Activated naive CD4-positive, alpha-beta T cell treated with anti-CD3 and anti-CD28 coated beads, Interleukin-2, amount 50 U/mL, for 72 hours (primary cell): ENCODE data around the gene KCTD21. TPM values are rescaled to one million over a fixed set of nuclear protein-coding genes. Genes with fewer than 3 reads are reported as not detected.
"Not testable (repeated sequence)": the region's sequence is repeated elsewhere in the genome, so short reads cannot be mapped to it uniquely, and the experiment has no call there.

Source experiments
- ATAC-seq, 2 donors: fragments of 150-1000 bp; cut with Tn5 transposase; 2 replicates each; pipeline ENCODE4 v1.10.0; 2021; ENCODE audit warnings: mild to moderate bottlenecking in 2 of 2, moderate library complexity in 2 of 2
- DNase-seq, 2 donors: peaks; one replicate each; pipeline ENCODE4 v3.0.0; 2021 to 2022; ENCODE audit warnings: low spot score in 2 of 2
- H3K27ac Mint-ChIP-seq, 2 donors: one replicate each; pipeline ENCODE4 v1.8.0; 2022; ENCODE audit warnings: mild to moderate bottlenecking in 2 of 2, mixed read lengths in 2 of 2
- H3K36me3 Mint-ChIP-seq, 2 donors: one replicate each; pipeline ENCODE4 v1.8.0; 2022; ENCODE audit warnings: mixed read lengths in 2 of 2
- H3K9me3 Mint-ChIP-seq, 2 donors: one replicate each; pipeline ENCODE4 v1.8.0; 2022; ENCODE audit warnings: mixed read lengths in 2 of 2
- total RNA-seq, 2 donors: library from RNA; stranded (reverse); gene quantifications; one replicate each; pipeline ENCODE4 v1.2.3, GENCODE V29; 2022

KCTD21 gene
- total RNA-seq, 2 donors from 2014 or later, result 6.6 to 12.2 TPM

- ATAC-seq, result no peak
Observed at GRCh38 chr11:78193806-78194205, 5.4 kb upstream of the KCTD21 start.

DNA sequence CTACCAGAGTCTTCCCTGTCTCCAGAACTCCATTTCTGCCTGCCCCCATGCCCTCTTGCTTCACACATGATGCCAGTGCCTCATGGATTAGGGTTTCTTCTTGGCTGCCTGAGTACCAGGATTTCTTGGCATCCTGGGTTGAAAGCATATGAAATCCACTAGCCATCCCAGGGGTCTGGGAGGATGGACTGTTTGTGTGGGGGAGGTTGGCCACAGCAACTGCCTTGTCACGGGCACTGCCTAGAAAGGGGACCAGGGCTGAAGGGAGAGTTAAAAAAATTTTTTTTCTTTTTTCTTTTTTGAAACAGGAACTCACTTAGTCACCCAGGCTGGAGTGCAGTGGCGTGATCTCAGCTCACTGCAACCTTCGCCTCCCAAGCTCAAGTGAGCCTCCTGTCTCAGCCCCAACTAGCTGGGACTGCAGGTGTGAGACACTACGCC lies 4.5 kb upstream of the KCTD21 start:
- ATAC-seq, result peak in 1 of 2 donors; percentile 7
- Mint-ChIP-seq H3K9me3 (no peaks in the 10 kb centered on the region), H3K27ac (peak overlapping the region; percentile 52 to 78), H3K36me3 (peaks cover 17 to 28% of the 10 kb centered on the region in 2 donors)
- DNase-seq, result no peak

More at GRCh38 chr11:78193806-78194205, 5.4 kb upstream of the KCTD21 start:
- Mint-ChIP-seq H3K27ac (peak overlapping the region in 1 of 2 donors; percentile 52), H3K9me3 (no peaks in the 10 kb centered on the region), H3K36me3 (peaks cover 14 to 28% of the 10 kb centered on the region in 2 donors)
- DNase-seq, result no peak

DNA sequence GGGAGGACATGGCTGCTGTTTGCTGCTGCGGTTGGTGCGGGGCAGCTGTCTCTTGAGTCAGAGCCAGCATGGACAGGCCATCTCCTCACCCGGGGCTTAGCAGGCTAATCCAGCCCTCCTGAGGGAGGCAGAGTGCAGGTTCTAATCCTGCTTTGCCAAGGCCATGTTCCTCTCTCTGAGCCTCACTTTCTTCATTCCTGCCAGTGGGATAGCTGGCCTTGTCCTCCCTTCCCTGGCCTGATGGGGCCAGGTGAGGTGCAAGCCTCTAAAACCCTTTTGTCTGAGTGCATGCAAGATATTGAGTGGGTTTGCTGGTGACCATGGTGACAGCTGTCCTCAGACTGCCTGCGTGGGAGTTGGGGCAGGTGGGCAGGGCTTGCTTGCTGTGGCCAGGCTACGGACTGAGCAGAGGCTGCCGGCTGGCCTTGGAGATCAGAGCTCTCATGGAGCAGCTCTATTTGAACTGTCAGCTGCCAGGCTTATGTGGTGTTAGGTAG lies 3.8 kb upstream of the KCTD21 start:
- ATAC-seq, result no peak

DNA sequence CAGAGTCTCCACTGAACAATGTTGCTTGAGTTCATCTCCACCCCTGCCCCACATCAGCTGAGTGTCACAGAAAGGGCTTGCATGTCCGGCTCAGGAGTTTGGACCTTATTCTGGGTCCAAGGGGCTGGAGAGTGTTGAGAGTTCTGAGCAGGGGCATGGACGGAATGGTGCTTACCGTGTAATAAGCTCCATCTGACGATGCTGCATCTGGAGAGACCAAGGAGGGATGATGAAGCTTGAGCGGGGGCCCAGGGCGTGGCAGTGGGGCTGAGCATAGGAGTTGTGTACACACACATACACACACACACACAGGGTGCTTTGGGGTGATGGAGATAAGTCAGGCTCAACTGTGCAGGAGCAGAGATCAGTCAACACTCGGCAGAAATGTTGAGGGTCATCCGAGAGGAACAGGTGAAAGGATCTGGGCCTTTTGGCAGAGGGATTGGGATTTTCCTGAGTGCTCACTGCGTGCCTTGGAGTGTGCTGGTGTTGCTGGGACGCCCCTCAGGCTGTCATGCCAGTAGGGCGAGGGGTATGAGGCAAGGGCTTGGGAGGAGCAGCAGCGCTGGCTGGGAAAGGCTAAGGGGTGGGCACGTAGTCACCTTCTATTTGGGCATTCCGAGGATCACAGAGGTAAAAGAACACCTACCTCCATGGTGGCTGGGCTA lies 2.6 kb upstream of the KCTD21 start:
- DNase-seq, result no peak

More for the DNA sequence above, 3.8 kb upstream of the KCTD21 start:
- Mint-ChIP-seq H3K9me3 (no peaks in the 10 kb centered on the region), H3K36me3 (peaks cover 23 to 32% of the 10 kb centered on the region in 2 donors), H3K27ac (peak overlapping the region in 1 of 2 donors; percentile 52)
- DNase-seq, result no peak

DNA sequence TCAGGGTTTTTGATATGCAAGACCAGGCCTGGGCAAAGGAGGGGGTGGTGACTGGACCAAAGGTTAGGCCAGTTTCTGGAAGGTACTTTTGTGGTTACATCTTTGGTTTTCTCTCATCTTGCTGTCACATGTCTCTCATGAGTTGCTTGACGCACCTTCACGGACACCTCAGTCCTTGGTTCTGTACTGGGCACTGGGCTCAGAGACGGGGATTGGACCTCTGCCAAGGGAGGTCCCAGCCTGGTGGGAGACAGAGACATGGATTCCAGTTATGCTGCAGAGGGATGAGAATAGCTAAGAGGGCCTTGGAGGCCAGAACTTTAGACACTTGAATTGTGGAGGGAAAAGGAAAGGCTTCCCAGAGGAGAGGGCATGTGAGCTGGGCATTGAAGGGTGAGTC lies 1.9 kb upstream of the KCTD21 start:
- DNase-seq (no peak), ATAC-seq (no peak)
- Mint-ChIP-seq H3K36me3 (peaks cover 30% of the 10 kb centered on the region in 2 donors), H3K9me3 (no peaks in the 10 kb centered on the region), H3K27ac (no peak overlapping the region)

More for the DNA sequence above, 2.6 kb upstream of the KCTD21 start:
- no peak overlapping the region for H3K27ac Mint-ChIP-seq
- ATAC-seq, result no peak
- H3K36me3 Mint-ChIP-seq, result peaks cover 30% of the 10 kb centered on the region in 2 donors
- no peaks in the 10 kb centered on the region for H3K9me3 Mint-ChIP-seq

GRCh38 chr11:78189851-78190250 lies 1.4 kb upstream of the KCTD21 start:
- Mint-ChIP-seq H3K27ac (peak overlapping the region; percentile 94 to 97), H3K9me3 (no peaks in the 10 kb centered on the region), H3K36me3 (peaks cover 30% of the 10 kb centered on the region in 2 donors)
- DNase-seq, result no peak
- ATAC-seq, result no peak

- Mint-ChIP-seq H3K9me3 (no peaks in the 10 kb centered on the region), H3K36me3 (peaks cover 30% of the 10 kb centered on the region in 2 donors), H3K27ac (peak overlapping the region; percentile 94 to 97)
- ATAC-seq (no peak), DNase-seq (no peak)
Observed at GRCh38 chr11:78189174-78189724, 823 bp upstream of the KCTD21 start.

GRCh38 chr11:78187366-78188285 lies 800 bp downstream of the KCTD21 start:
- Mint-ChIP-seq H3K9me3 (no peaks in the 10 kb centered on the region), H3K27ac (peak overlapping the region; percentile 97 to 99), H3K36me3 (peaks cover 28 to 32% of the 10 kb centered on the region in 2 donors)
- ATAC-seq, result peak; percentile 78 to 82
- peak; percentile 76 to 90 for DNase-seq

- Mint-ChIP-seq H3K9me3 (peaks cover 0 to 11% of the 10 kb centered on the region in 2 donors), H3K36me3 (peaks cover 6 to 37% of the 10 kb centered on the region in 2 donors)
Observed at GRCh38 chr11:78181185-78181584, 7.2 kb downstream of the KCTD21 start.

GRCh38 chr11:78180751-78181150 lies 7.7 kb downstream of the KCTD21 start:
- no peak overlapping the region for H3K27ac Mint-ChIP-seq
- peaks cover 6 to 40% of the 10 kb centered on the region in 2 donors for H3K36me3 Mint-ChIP-seq
- peaks cover 0 to 13% of the 10 kb centered on the region in 2 donors for H3K9me3 Mint-ChIP-seq
- peak in 1 of 2 donors; percentile 45 for ATAC-seq
- DNase-seq, result no peak

More at GRCh38 chr11:78181185-78181584, 7.2 kb downstream of the KCTD21 start:
- no peak for ATAC-seq
- no peak overlapping the region for H3K27ac Mint-ChIP-seq
- DNase-seq, result no peak

GRCh38 chr11:78179459-78180071 lies 8.9 kb downstream of the KCTD21 start:
- peak overlapping the region; percentile 41 to 62 for H3K27ac Mint-ChIP-seq
- DNase-seq, result no peak
- H3K9me3 Mint-ChIP-seq, result peaks cover 0 to 13% of the 10 kb centered on the region in 2 donors
- peak in 1 of 2 donors; percentile 34 for ATAC-seq
- H3K36me3 Mint-ChIP-seq, result peaks cover 6 to 40% of the 10 kb centered on the region in 2 donors

DNA sequence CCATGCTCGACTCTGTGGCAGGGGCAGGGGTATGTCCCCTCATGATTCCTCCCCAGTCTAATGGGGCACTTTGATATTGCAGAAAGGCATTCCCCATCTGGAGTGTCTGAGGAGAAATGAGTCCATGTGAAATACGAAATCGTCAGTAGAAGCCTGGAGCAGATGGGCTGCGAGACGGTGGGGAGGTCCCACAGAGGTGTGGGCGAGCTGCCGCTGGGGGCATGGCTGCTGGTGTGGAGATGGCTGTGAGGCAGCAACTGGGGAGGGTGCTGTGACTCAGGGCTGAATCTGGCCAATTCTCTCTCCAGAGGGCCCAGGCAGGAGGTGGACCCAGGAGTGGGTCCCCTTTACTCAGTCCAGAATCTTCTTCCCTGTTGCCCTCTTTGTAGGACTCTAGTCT lies 11.2 kb downstream of the KCTD21 start:
- H3K36me3 Mint-ChIP-seq, result peaks cover 9 to 38% of the 10 kb centered on the region in 2 donors
- H3K9me3 Mint-ChIP-seq, result peaks cover 0 to 13% of the 10 kb centered on the region in 2 donors
- DNase-seq (no peak), ATAC-seq (no peak)
- H3K27ac Mint-ChIP-seq, result peak overlapping the region in 1 of 2 donors; percentile 63

DNA sequence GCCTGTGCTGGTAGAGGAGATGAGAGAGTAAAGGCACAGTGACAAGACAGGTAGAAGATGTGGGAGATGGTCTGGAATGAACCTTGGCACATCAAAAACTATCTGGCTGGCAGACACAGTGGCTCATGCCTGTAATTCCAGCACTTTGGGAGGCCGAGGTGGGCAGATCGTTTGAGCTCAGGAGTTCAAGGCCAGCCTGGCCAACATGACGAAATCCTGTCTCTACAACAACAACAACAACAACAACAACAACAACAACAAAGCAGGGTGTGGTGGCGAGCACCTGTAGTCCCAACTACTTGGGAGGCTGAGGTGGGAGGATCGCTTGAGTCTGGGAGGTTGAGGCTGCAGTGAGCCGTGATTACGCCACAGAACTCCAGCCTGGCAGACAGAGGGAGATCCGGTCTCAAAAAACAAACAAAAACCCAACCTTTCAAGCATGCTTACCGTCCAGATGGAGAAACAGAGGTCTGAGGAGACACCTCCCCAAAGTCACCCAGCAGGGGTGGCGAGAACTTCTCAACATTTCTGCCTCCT lies 11.8 kb downstream of the KCTD21 start:
- H3K9me3 Mint-ChIP-seq, result peaks cover 0 to 13% of the 10 kb centered on the region in 2 donors
- no peak for ATAC-seq
- peaks cover 9 to 38% of the 10 kb centered on the region in 2 donors for H3K36me3 Mint-ChIP-seq

DNA sequence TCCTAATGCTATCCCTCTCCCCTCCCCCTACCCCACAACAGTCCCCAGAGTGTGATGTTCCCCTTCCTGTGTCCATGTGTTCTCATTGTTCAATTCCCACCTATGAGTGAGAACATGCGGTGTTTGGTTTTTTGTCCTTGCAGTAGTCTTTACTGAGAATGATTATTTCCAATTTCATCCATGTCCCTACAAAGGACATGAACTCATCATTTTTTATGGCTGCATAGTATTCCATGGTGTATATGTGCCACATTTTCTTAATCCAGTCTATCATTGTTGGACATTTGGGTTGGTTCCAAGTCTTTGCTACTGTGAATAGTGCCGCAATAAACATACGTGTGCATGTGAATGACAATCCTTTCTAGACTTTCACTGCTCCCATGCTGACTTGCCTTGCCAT lies 12.6 kb downstream of the KCTD21 start:
- not testable (repeated sequence) for H3K27ac Mint-ChIP-seq, H3K9me3 Mint-ChIP-seq, ATAC-seq, DNase-seq
- peaks cover 9 to 31% of the 10 kb centered on the region in 2 donors for H3K36me3 Mint-ChIP-seq

More for the DNA sequence above, 11.8 kb downstream of the KCTD21 start:
- H3K27ac Mint-ChIP-seq, result no peak overlapping the region
- no peak for DNase-seq

- DNase-seq, result no peak
- Mint-ChIP-seq H3K27ac (no peak overlapping the region), H3K9me3 (peaks cover 0 to 5% of the 10 kb centered on the region in 2 donors), H3K36me3 (peaks cover 9 to 22% of the 10 kb centered on the region in 2 donors)
- ATAC-seq, result peak in 1 of 2 donors; percentile 18
Observed at GRCh38 chr11:78171951-78172350, 16.5 kb downstream of the KCTD21 start.
